SH-SY5Y (cell line): Measurements from ENCODE around the gene IL4I1.

Source experiments
- GATA2 ChIP-seq: IDR thresholded peaks from 2 replicates; pipeline ENCODE4 v1.6.1; 2011; ENCODE audit warnings: mild to moderate bottlenecking, low read depth, low read length
- GATA3 ChIP-seq: IDR thresholded peaks from 2 replicates; pipeline ENCODE4 v1.6.1; 2011; ENCODE audit warnings: low read depth, mild to moderate bottlenecking, low read length, moderate library complexity

IL4I1 gene

GRCh38 chr19:49890349-49891311 lies 6.1 kb downstream of the IL4I1 start:
- TF ChIP-seq GATA2: no peak
- no peak for TF ChIP-seq GATA3

GRCh38 chr19:49889687-49890348 lies 6.9 kb downstream of the IL4I1 start:
- TF ChIP-seq GATA2: no peak
- TF ChIP-seq GATA3: no peak

- TF ChIP-seq GATA2 (no peak), GATA3 (no peak)
Measured at GRCh38 chr19:49889038-49889686, 7.5 kb downstream of the IL4I1 start.

GRCh38 chr19:49888510-49888824 lies 8.2 kb downstream of the IL4I1 start:
- TF ChIP-seq GATA3 (no peak), GATA2 (no peak)

DNA sequence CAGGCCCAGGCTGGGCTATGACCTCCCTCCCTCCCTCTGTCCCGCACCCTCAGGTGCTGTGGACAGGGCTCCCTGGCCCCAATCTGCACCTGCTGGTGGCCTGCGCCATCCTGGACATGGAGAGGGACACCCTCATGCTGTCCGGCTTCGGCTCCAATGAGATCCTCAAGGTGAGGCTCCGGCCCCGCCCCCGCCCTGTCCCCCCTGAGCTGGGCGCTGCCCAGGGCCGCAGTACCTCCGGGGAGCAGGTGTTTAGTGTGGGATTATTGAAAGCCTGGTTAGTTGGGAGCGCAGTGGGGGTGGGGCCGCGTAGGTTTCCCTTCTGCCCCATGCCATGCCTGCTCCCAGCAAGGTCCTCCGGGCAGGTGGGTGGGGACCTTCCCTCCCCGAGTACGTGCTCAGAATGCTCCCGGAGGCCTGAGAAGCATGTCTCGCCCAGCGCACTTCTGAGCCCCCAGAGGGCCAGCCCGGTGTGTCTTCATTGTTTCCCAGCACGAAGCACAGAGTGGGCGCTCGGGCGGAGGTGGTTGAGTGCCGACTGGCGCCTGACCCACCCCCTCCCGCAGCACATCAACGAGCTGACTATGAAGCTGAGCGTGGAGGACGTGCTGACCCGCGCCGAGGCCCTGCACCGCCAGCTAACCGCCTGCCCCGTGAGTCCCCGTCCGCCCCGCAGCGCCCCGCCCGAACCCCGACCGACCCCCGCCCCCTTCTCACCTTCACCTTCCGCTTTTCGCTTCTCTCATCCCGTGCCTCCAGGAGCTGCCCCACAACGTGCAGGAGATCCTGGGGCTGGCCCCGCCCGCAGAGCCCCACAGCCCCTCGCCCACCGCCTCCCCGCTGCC lies 8.8 kb downstream of the IL4I1 start:
- no peak for TF ChIP-seq GATA2
- no peak for TF ChIP-seq GATA3

GRCh38 chr19:49887037-49887664 lies 9.5 kb downstream of the IL4I1 start:
- TF ChIP-seq GATA3: no peak

- TF ChIP-seq GATA2 (no peak), GATA3 (no peak)
Measured at GRCh38 chr19:49884760-49885159, 11.9 kb downstream of the IL4I1 start.

DNA sequence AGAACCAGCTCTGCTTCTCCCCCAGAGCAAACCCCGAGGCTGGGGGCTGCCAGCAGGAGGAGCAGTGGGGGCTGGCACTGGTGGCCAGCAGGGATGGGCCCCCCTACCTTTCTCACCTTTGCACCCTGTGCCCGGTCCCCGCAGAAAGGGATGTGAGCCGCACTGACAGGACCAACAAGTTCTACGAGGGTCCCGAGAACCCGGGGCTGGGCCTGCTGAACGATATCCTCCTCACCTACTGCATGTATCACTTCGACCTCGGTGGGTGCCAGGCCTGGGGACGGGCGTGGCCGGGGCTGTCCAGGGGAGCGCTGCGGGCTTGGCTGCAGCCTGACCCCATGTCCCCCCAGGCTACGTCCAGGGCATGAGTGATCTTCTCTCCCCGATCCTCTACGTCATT lies 12.6 kb downstream of the IL4I1 start:
- TF ChIP-seq GATA3 (no peak), GATA2 (no peak)

GRCh38 chr19:49883094-49883493 lies 13.6 kb downstream of the IL4I1 start:
- no peak for TF ChIP-seq GATA3
- TF ChIP-seq GATA2: no peak

GRCh38 chr19:49882643-49883042 lies 14.0 kb downstream of the IL4I1 start:
- TF ChIP-seq GATA3 (no peak), GATA2 (no peak)

- TF ChIP-seq GATA2 (no peak), GATA3 (no peak)
Measured at GRCh38 chr19:49881672-49882394, 14.9 kb downstream of the IL4I1 start.

DNA sequence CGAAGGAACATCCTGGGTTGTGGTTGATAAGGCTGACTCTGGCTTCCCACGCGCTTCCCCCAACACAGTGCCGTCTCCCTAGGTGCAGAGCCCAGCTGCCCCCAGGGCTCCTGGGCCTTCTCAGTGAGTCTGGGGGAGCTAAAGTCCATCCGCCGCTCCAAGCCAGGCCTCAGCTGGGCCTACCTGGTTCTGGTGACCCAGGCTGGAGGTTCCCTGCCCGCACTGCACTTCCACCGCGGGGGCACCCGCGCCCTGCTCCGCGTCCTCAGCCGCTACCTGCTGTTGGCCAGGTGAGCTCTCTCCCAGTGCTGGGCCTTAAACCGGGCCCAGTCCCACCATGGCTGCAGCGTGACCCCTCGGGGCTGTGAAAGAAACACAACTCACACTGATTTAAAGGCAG lies 15.5 kb downstream of the IL4I1 start:
- no peak for TF ChIP-seq GATA2

- TF ChIP-seq GATA3: no peak
- no peak for TF ChIP-seq GATA2
Measured at GRCh38 chr19:49880162-49880869, 16.4 kb downstream of the IL4I1 start.
